ENCODE results near the gene INHBB. TPM values are rescaled to one million over a fixed set of nuclear protein-coding genes. Genes with fewer than 3 reads are reported as not detected.

INHBB gene
- total RNA-seq, 1 experiment from 2014 or later = 223 TPM

DNA sequence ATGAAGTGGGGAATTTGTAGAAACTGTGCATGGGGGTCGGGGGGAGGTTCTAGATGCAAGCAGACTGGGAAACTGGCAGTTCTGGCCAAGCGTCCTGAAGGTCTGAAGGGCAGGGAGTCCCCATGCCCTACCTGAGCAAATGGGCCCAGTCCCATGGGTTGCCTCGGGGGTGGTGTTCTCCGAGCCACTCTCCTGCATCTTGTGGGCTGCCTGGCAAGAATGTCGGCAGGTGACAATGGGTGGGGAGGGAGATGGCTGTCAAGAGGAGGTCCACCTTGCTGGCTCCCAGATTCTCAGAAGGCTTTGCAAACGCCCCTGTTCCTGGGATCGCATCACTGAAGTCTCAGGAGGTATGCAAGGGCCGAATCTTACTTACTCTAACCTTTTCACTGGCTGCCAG is 21.3 kb downstream of the INHBB start:
- ChIA-PET CTCF (interaction anchor here (0.8 to 1.2 kb wide), 3 partner anchors 24 to 186 kb away, joined by 3 to 5 read pairs (median 4); no protein-coding TSS in a partner anchor), POLR2A (ENCODE audit: unreplicated experiment) (interaction anchor here (0.6 to 1.0 kb wide), 2 partner anchors 30 to 33 kb away, joined by 3 to 12 read pairs; no protein-coding TSS in a partner anchor)
- no peaks in the 10 kb centered on the region for H3K79me2 ChIP-seq (ENCODE audit: low read length)
- peaks cover 5% of the 10 kb centered on the region for H3F3A ChIP-seq (ENCODE audit: low read length, unreplicated experiment)
- peak overlapping the region; percentile 23; the same call in 1 of the 2 replicates for H2AFZ ChIP-seq (ENCODE audit: low read length)
- peak overlapping the region; percentile 42; the same call in 1 of the 2 replicates for H3K4me3 ChIP-seq (ENCODE audit: low read length)
- no peak for ATAC-seq
- H4K20me1 ChIP-seq (ENCODE audit: low read length) = no peaks in the 10 kb centered on the region
- H3K4me1 ChIP-seq (ENCODE audit: insufficient read depth, low read length) = peaks cover 36% of the 10 kb centered on the region
- no peak for TF ChIP-seq EZH2 (IDR thresholded peaks at IDR 0.05; ENCODE audit: low read length, unreplicated experiment)
- TF ChIP-seq EZH2phosphoT487 (IDR thresholded peaks at IDR 0.05; ENCODE audit: borderline replicate concordance, low read length) = no peak
- TF ChIP-seq, protein P1, sequence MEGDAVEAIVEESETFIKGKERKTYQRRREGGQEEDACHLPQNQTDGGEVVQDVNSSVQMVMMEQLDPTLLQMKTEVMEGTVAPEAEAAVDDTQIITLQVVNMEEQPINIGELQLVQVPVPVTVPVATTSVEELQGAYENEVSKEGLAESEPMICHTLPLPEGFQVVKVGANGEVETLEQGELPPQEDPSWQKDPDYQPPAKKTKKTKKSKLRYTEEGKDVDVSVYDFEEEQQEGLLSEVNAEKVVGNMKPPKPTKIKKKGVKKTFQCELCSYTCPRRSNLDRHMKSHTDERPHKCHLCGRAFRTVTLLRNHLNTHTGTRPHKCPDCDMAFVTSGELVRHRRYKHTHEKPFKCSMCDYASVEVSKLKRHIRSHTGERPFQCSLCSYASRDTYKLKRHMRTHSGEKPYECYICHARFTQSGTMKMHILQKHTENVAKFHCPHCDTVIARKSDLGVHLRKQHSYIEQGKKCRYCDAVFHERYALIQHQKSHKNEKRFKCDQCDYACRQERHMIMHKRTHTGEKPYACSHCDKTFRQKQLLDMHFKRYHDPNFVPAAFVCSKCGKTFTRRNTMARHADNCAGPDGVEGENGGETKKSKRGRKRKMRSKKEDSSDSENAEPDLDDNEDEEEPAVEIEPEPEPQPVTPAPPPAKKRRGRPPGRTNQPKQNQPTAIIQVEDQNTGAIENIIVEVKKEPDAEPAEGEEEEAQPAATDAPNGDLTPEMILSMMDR (conservative IDR thresholded peaks at IDR 0.05; ENCODE audit: low read depth, low read length) = no peak
- H3K9ac ChIP-seq (ENCODE audit: low read length) = peak overlapping the region; percentile 7; the same call in 1 of the 2 replicates
- H3K36me3 ChIP-seq (ENCODE audit: low read depth, low read length) = no peaks in the 10 kb centered on the region
- TSS peak; percentile 96 for BruUV-seq (replicated peaks)
- no peaks in the 10 kb centered on the region for H3K9me2 ChIP-seq (replicated peaks; ENCODE audit: low read length)
- H3K27me3 ChIP-seq (ENCODE audit: low read length) = no peaks in the 10 kb centered on the region
- intact Hi-C loops (cut with micrococcal nuclease) = loop anchor here (1.0 kb wide), 1 partner anchor 30 kb away; no protein-coding TSS in a partner anchor
- peak overlapping the region; percentile 74 for H3K4me2 ChIP-seq (ENCODE audit: low read length)
- peak overlapping the region; percentile 81 for H3K27ac ChIP-seq (ENCODE audit: low read length)
- H3K9me3 ChIP-seq (ENCODE audit: low read length) = no peaks in the 10 kb centered on the region
- DNase-seq = peak; percentile 21

DNA sequence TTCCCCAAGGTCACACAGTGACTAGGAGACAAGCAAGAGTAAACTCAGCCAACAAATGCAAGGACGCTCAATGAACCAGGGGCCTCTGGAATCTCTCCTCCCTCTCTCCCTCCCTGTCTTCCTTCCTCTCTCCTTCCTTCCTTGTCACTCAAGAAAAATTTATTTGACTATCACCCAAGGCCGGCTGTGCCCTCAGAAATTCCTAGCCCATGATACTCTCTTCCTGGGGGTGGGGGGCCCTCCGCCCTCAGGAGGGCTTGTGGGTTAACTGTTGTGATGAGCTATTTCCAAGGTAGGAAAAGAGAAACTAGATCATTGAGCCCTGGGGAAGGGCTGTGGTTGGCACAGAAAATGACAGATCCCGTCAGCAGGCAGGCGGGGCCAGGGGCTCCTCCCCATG is 21.7 kb downstream of the INHBB start:
- peak; percentile 97 for DNase-seq
- peak overlapping the region; percentile 81 for H3K27ac ChIP-seq (ENCODE audit: low read length)

More for the DNA sequence above, 21.7 kb downstream of the INHBB start:
- peak; percentile 87 for ATAC-seq
- POLR2A ChIA-PET (ENCODE audit: unreplicated experiment) = interaction anchor here (0.6 to 1.0 kb wide), 2 partner anchors 30 to 33 kb away, joined by 3 to 12 read pairs; no protein-coding TSS in a partner anchor
- Histone ChIP-seq H2AFZ (ENCODE audit: low read length) (peak overlapping the region; percentile 23; the same call in 1 of the 2 replicates), H3K9me2 (replicated peaks; ENCODE audit: low read length) (no peaks in the 10 kb centered on the region), H3K4me2 (ENCODE audit: low read length) (peak overlapping the region; percentile 74), H3K9me3 (ENCODE audit: low read length) (no peaks in the 10 kb centered on the region), H3K4me1 (ENCODE audit: insufficient read depth, low read length) (peaks cover 36% of the 10 kb centered on the region), H3K36me3 (ENCODE audit: low read depth, low read length) (no peaks in the 10 kb centered on the region), H3K4me3 (ENCODE audit: low read length) (peak overlapping the region; percentile 42; the same call in 1 of the 2 replicates), H3K27me3 (ENCODE audit: low read length) (no peaks in the 10 kb centered on the region), H3F3A (ENCODE audit: low read length, unreplicated experiment) (peaks cover 5% of the 10 kb centered on the region), H4K20me1 (ENCODE audit: low read length) (no peaks in the 10 kb centered on the region), H3K79me2 (ENCODE audit: low read length) (no peaks in the 10 kb centered on the region), H3K9ac (ENCODE audit: low read length) (no peak overlapping the region)
- TF ChIP-seq EZH2phosphoT487 (IDR thresholded peaks at IDR 0.05; ENCODE audit: borderline replicate concordance, low read length) (no peak), EZH2 (IDR thresholded peaks at IDR 0.05; ENCODE audit: low read length, unreplicated experiment) (no peak)
- TF ChIP-seq, protein P1 (conservative IDR thresholded peaks at IDR 0.05; ENCODE audit: low read depth, low read length) = no peak
- no TSS peak for BruUV-seq (replicated peaks)
- intact Hi-C loops (cut with micrococcal nuclease) = loop anchor here (1.0 kb wide), 1 partner anchor 30 kb away; no protein-coding TSS in a partner anchor
- CTCF ChIA-PET = interaction anchor here (0.8 to 1.2 kb wide), 4 partner anchors 24 to 186 kb away, joined by 3 to 7 read pairs (median 4); no protein-coding TSS in a partner anchor
